Right forelimb (tissue), 1 donor: ENCODE results near the gene TXLNA.
"Not testable (repeated sequence)": the region's sequence is repeated elsewhere in the genome, so short reads cannot be mapped to it uniquely, and the experiment has no call there.

Experiments used
- DNase-seq: peaks from one replicate; pipeline ENCODE4 v3.0.0-alpha.2; 2018

TXLNA gene

GRCh38 chr1:32179443-32180185 is at the start of gene TXLNA:
TSS of gene TXLNA (plus strand) at chr1:32179675. CDS start at chr1:32180346, 671 bp downstream.
- peak; percentile 97 for DNase-seq

GRCh38 chr1:32133950-32134280 is 45.6 kb upstream of the TXLNA start:
- DNase-seq = not testable (repeated sequence)

- no peak for DNase-seq
These were observed 42.4 kb upstream of the TXLNA start for GRCh38 chr1:32137111-32137510.

- DNase-seq = no peak
These were observed 40.5 kb upstream of the TXLNA start for GRCh38 chr1:32138965-32139364.

DNA sequence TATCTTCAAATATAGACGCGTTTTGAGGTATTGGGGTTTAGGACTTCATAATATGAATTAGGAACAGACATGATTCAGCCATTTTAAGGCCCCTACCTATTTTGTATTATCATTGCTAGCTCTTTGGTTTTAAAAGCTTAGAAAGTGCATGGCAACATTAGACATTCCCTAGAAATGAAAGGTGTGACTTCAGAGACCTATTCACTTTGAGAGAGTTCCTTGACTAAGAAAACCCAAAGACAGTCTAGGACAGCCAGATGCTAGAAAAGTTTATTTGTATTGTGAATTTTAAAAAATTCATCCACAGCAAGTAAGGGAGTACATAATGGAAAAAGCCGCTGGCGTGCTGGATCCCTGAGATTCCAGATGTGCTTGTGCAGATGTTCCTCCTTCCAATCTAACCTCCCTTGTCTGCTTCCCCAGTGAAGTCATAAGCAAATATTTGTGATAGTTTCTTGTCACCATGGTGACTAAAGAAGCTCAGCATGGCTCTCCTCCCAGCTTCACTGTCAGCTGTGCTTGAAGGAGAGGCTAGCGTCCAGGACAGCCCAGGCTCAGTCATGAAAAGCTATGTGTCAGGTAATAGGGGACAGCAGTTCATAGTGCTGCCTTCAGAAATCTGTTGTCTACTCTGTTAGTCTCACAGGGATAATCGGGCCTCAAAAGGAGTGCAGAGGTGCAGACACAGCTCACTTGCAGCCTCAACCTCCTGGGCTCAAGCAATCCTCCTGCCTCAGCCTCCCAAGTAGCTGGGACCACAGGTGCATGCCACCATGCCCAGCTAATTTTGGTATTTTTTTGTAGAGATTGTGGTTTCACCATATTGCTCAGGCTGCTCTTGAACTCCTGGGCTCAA is 36.8 kb upstream of the TXLNA start:
- DNase-seq = peak; percentile 79

DNA sequence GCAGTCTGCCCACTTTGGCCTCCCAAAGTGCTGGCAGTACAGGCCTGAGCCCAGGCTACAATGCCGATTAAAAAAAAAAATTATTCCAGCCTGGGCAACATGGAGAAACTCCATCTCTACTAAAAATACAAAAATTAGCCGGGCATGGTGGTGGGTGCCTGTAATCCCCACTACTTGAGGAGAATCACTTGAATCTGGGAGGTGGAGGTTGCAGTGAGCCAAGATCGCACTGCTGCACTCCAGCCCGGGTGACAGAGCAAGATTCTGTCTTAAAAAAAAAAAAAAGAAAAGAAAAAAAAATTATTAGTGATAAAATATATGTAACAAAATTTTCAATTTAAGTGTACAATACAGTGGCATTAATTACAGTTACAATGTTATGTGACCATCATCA is 36.2 kb upstream of the TXLNA start:
- DNase-seq = not testable (repeated sequence)

- no peak for DNase-seq
These were observed 35.4 kb upstream of the TXLNA start for GRCh38 chr1:32144033-32144432.

DNA sequence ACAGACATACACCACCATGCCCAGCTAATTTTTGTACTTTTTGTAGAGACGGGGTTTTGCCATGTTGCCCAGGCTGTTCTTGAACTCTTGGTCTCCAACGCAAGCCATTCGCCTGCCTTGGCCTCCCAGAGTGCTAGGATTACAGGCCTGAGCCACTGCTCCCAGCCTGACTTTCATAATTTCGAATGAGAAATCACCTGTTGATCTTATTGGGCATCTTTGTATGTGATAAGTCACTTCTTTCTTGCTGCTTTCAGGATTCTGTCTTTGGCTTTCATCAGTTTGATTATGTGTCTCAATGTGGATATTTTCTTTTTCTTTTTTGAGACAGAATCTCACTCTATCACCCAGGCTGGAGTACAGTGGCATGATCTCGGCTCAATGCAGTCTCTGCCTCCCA is 31.7 kb upstream of the TXLNA start:
- not testable (repeated sequence) for DNase-seq

- DNase-seq = no peak
These were observed 28.6 kb upstream of the TXLNA start for GRCh38 chr1:32150847-32151246.

- DNase-seq = no peak
These were observed 28.1 kb upstream of the TXLNA start for GRCh38 chr1:32151319-32151787.

- DNase-seq = no peak
These were observed 20.3 kb upstream of the TXLNA start for GRCh38 chr1:32159189-32159588.

DNA sequence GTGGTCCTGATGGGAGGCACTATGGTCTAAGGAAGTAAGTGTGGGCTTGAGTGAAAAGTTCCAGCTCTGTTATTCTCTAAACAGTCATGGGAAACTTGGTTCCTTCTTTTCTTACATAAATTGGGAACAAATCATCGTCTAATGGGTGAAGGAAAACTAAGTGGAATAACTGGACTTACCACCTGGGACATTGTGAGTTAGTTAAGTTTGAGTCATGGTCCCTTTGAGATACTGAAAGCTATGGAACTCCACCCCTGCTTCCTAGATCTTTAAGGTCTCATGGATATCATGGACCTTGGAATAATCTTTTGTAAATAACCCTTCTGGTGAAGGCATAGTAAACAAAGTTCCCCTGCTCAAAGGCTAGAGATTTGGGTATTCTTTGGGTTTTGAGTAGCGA is 16.1 kb upstream of the TXLNA start:
- DNase-seq = no peak

- DNase-seq = not testable (repeated sequence)
These were observed 13.8 kb upstream of the TXLNA start for GRCh38 chr1:32165633-32166032.

- DNase-seq = no peak
These were observed 8.5 kb upstream of the TXLNA start for GRCh38 chr1:32170991-32171390.

- DNase-seq = no peak
These were observed 6.7 kb upstream of the TXLNA start for GRCh38 chr1:32172621-32173245.

GRCh38 chr1:32178380-32179192 is 889 bp upstream of the TXLNA start:
- no peak for DNase-seq

- no peak for DNase-seq
These were observed 357 bp upstream of the TXLNA start for GRCh38 chr1:32179193-32179442.

DNA sequence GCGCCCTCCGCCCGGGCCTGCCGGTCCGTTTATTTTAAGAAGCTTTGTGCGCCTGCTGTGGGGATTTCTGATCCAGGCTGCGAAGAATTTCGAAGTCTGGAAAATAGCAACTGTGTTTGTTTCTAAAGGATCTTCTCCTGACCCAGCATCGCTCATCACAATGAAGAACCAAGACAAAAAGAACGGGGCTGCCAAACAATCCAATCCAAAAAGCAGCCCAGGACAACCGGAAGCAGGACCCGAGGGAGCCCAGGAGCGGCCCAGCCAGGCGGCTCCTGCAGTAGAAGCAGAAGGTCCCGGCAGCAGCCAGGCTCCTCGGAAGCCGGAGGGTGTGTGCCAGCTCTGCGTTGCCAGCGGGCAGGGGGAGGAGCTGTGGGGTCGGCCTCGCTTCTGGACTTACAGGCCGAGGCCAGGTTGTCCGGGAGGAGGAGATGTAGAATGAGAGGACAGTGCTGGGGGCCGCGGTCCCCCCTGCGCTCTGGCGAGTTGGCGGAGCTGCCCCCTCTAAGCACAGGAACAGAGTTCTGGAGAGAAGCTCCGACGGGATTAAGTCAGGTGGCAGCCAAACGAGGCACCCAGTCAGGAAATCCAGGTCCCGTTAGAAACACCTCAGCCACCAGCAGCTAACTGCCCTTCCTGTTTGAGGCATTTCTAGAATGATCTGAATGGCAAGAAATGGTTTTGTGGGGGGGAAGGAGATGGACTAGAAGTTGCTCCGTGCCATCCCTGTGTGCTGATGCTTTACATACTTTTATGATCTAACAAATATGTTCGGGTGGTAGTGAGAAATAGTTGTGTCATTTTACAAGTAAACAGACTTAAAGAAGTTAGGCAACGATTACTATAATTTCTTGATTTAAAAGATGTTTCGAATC is 948 bp downstream of the TXLNA start:
- DNase-seq = peak; percentile 74

- no peak for DNase-seq
These were observed 1.6 kb downstream of the TXLNA start for GRCh38 chr1:32181065-32181464.

DNA sequence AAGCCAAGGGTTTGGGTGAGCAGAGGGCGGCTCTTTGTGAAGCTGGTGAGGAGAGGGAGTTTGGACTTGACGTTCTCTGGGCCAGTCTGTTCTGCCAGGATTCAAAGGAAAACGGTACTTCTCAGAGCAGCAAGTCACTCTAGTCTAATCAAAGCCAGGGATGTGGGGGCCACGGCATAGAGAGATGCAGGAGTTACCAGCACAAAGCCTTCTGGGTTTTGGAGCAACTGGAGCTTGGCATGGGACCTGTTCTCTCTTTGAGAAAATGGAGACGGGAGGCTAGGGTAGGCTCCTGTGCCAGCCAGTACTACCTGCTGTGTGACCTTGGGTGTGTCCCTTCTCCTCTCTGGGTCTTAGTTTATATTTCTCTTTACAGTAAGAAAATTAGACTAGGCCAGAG is 2.1 kb downstream of the TXLNA start:
- DNase-seq = no peak

GRCh38 chr1:32182060-32182459 is 2.6 kb downstream of the TXLNA start:
- no peak for DNase-seq

DNA sequence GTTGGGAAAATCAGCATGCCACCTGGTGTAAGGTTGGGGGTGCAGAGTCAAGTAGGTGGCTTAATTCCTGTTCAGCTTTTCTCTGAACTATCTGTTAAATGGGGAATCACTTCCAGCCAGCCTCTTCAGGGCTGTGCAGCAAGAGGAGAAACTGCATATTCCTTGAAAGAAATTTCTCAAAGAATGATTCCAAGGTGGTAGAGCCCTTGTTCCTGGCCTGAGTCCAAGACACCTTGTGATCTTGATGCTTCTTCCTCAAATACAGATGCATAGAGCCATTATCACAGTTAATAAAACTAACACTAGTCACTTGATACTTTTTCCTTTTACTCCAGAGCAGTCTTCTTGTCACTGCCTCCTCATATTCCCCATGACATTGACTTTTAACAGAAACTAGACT is 5.2 kb downstream of the TXLNA start:
- no peak for DNase-seq
